Stimulated activated CD8-positive, alpha-beta memory T cell treated with anti-CD3 and anti-CD28 coated beads, Interleukin-15, amount 100 ng/mL, for 1 hour (primary cell): Measurements from ENCODE around the gene LYZL4.

Experiments used
- DNase-seq: peaks from one replicate; pipeline ENCODE4 v3.0.0-alpha.2; 2020; ENCODE audit warnings: low read depth

LYZL4 gene

DNA sequence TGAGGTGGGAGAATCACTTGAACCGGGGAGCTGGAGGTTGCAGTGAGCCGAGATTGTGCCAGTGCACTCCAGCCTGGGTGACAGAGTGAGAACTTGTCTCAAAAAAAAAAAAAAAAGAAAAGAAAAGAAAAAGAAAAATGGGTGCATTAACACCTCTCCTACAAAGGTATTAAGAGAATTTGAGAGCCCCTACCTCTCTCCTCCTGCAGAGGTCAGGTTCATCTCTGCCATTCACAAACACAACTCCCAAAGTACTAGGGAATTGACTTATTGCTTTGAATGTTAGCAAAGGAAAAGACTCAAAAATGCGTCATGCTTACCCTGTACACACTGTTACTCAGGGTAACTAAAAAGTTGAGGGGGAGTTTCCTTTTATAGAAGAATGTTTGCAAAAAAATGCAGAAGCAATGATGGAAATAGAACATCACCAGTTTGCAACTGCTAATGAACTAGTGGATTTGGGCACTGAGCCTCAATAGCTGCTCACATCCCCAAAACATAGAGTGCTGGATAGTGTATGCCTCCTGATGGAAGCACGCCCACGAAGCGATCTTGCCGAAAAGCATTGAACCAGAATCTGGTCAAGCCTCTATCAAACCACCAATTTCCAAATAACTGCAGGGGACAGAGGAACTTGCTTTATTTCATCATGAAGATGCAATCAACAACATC is 15.5 kb upstream of the LYZL4 start:
- DNase-seq = no peak

DNA sequence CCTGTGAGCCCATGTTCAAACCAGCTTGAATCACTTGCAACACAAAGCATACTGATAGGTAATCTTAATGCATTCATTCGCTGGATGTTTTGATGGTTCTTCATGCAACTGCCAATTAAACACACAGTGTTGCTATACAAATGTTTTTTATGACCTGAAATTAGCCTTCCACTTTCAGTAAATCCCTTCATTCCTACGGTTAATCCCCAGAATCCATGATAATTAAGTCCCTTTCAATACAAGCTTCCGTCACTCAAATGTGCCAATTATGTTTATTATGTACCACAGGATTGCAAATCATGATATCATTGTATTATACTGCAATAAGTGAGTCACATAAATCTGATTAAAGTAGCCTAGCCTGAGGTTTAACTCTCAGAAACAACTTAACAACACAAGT is 14.5 kb upstream of the LYZL4 start:
- no peak for DNase-seq

DNA sequence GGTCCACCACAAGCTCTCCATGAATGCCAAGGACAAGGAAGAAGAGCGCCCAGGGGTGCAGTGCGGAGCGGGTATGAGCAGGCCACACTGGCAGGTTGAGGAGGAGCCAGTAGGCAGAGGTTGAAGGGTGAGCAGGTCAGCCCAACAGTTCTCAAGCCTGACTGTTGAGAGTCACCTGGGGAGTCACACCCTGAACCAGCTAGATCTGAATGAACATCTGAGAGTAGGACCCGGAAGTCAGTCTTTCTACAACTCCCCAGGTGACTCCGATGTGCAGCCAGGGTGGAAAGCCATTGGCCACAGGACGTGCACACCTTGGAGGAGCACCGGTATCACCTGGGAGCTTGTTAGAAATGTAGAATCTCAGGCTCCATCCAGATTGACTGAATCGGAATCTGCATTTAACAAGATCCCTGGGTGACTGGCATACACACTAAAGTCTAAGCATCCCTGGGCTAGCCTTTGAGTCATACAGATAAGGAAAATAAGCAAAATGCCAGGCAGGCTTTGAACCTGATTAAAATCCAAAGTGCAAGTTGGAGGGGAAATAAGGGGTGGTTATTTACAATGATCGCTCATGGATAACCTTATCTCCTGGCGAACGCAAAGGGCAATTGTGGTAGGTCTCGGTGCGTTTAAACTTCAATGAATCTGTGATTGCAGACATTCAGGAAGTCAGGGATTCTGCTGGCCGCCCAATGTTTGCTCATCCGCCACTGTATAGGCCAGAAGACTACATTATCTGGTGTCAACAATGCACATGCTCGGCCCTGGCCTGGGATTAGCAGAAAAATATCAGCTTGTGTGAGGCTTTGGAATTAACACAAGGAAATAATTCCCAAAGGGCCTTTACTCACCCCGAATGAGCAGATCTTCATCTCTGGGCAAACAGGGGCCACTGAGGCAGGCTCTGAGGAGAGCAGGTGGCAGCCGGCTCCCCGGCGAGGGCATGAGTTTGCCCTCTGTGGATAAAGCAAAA is 11.7 kb upstream of the LYZL4 start:
- DNase-seq = no peak

GRCh38 chr3:42419563-42419962 is 9.2 kb upstream of the LYZL4 start:
- no peak for DNase-seq

GRCh38 chr3:42412526-42413155 is 2.2 kb upstream of the LYZL4 start:
- DNase-seq = no peak

- no peak for DNase-seq
These were observed 1.0 kb upstream of the LYZL4 start for GRCh38 chr3:42411429-42411828.

DNA sequence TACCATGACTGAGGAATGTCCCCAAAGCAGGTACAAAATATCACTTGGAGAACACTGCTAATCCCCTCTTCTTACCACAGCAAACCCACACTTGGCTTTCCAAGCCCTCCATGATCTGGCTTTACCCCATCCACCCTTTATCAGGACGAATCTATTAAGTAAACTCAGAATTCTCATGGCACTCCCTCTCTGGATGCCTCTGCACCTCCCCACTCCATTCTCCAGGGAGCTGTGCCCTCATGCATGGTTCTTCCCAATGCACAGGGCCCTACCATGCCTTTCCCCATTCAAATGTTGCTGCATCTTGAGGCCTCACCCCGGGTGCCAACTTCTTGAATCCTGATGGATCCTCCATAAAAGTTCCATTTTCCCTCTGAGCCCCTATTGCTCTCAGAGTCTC is 2.3 kb downstream of the LYZL4 start:
- no peak for DNase-seq

GRCh38 chr3:42406727-42407450 is 3.5 kb downstream of the LYZL4 start:
- DNase-seq = no peak

DNA sequence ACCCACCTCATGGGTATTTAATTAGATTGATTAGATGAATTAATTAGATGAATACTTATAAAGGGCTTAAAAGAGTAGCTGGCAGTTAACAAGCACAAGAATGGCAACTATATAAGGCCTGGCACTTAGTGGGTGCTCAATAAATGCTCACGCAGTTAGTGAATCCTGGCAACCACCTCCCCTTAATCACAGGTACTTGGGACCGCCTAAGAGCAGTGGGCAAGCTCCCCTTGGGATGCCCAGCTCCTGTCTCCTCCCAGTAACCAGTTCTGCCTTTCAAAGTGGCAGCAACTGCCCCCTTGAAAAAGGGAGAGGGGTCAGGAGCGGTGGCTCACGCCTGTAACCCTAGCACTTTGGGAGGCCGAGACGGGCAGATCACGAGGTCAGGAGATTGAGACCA is 4.6 kb downstream of the LYZL4 start:
- no peak for DNase-seq

DNA sequence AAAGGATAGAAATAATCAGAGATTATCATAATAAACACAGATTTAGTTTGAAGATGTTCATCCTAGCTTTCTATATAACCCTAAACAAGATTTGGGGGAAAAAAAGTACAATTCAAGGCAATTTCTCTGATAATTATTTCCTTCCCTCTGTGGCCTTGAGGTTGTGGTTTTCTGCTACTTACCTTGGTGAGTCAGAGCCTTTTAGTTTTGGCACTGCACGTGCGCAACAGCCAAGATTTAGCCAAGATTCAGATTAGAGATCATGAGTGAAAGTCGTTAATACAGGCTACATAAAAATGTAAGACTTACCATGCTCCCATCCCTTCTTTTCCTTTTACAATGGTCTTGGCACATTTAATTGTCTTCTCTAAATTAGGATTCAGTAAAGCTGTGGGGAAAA is 6.7 kb downstream of the LYZL4 start:
- no peak for DNase-seq

GRCh38 chr3:42402394-42403096 is 7.9 kb downstream of the LYZL4 start:
- no peak for DNase-seq

- DNase-seq = no peak
These were observed 12.3 kb downstream of the LYZL4 start for GRCh38 chr3:42398080-42398479.

- DNase-seq = no peak
These were observed 12.8 kb downstream of the LYZL4 start for GRCh38 chr3:42397644-42398043.

DNA sequence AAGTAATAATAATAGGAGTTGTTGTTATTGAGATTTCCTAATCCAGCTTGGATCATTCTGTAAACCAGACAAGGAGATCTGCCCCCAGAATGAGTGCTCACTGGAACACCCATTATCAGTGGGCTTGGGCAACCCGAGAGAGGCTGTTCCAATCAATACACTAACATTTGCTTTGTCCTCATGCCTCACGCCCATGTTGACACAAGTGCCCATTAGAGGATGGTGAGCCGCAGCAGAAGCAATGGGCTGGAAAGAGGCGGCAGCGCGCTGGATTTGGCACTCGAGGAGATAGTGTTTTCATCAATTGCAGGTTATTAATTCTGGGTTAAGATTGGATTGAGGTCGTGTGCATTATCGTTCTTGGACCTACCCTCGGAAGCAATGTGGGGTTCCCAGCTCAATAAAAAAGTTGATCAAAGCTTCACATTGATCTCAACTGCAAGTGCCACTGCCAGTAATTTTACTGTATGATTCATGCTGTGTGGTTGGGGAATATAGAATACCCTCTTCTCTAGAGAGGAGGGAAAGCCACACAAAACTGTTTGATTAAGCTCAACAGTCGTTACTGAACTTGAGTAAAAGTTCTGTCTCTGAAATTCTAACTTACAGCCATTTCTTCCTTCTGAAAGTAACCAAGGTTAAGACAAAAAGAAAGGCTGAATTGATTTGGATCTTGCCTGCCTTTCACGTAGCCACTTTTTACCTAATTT is 15.7 kb downstream of the LYZL4 start:
- DNase-seq = no peak

DNA sequence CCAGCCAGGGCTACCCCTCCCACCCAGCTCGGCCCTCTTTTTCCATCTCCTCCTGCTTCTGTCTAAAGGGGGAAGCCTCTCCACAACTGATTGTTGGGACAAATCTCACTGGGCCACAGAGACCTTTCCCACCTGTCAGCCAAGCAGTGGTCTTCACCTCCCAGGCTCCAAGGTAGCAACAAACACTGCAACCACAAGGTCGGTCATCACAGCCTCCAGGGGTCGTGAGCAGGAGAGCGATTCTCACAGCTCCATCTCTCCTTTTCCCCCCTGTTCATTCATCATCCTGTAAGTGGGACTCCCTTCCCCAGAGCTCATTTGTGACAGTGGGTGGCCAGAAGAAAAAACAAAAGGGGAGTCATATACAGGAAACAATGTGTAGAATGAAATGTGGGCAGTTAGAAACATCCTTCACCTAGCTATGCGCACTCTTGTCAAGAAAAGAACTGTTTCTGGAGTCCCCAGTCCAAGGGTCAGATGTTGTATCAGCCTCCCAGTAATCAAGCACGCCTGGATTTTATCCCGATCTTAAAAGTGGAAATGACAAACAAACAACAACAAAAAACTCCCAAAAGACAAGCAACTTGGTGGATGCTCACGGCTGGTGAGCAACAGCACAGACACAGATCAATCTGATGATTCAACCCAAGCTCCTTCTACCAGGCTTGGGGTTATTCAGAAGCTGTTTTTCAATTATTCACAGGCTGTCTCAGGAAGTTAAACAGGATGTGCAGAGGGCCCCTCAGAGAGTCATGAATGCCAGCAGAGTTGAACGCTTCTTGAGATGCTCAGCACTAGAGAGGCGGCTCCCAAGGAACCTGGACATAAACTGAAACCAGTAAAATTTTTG is 22.4 kb downstream of the LYZL4 start:
- DNase-seq = no peak

- no peak for DNase-seq
These were observed 28.8 kb downstream of the LYZL4 start for GRCh38 chr3:42381551-42382082.

DNA sequence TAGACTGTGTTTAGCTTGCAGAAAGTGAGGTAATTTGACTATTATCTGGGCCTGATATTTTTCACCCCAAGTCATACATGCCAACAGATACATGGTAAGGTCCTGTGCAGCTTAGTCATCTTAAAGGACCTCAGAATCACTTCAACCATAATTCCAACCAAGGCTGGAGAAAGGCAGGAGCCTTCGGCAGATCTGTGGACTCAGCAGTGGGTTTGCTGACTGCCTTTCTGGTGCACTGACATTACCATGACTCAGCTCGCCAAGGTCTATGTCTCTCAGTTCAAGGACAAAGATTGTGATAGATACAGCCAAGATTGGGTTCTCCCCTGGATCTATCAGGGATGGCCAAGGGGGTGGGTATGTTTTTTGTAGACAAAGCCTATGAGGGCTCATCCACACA is 32.7 kb downstream of the LYZL4 start:
- DNase-seq = no peak

GRCh38 chr3:42376344-42376798 is 34.0 kb downstream of the LYZL4 start:
- no peak for DNase-seq

DNA sequence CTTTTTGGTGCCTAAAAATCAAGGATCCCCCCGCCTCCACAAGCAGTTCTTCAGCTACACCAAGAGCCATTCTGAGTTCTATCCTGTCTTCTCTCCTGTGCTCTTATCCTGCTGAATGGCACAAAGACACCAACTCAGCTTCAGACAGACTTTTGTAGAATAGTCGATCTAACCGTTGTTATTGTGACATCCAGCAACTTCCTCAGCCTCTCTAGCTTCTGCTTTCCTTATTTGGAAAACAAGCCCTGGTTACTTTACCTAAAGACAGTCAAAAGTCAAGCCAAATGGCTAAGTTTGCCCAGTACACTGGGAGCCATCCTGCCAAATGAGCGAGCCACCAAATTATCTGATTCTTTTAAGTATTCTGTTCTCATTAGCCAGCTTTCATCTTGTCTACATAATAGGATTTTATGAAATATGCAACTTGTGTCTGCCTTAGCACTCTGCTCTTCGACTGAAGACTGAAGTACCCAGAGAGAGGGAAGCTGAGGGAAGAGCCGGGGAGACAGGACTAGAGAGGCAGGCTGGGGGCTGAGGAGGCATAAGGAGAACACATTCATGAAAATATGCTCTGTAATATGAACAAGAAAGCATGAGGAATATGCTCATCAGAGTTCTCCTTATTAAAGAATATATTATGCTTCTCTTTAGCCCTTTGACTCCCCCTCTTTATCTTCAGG is 35.1 kb downstream of the LYZL4 start:
- DNase-seq = no peak
